Cardiac muscle cell (in vitro differentiated cells and primary cell): ENCODE measurements around the gene CHD9. TPM values are rescaled to one million over a fixed set of nuclear protein-coding genes. Genes with fewer than 3 reads are reported as not detected.

Experiments
- DNase-seq, 2 donors: peaks; one replicate each; pipeline versions ENCODE4 v3.0.0 to v3.0.0-alpha.2; 2010 to 2017; ENCODE audit warnings: low read depth in 1 of 2, low spot score in 1 of 2
- H3K27ac ChIP-seq: fragments of 200-600 bp; sonication (generic); 2 replicates; pipeline ENCODE4 v1.5.1; 2016
- H3K27me3 ChIP-seq: fragments of 200-600 bp; sonication (generic); 2 replicates; pipeline ENCODE4 v1.6.0; 2016; ENCODE audit warnings: control low read depth
- H3K36me3 ChIP-seq: fragments of 200-600 bp; sonication (generic); 2 replicates; pipeline ENCODE4 v1.5.1; 2016; ENCODE audit warnings: control low read depth
- H3K4me1 ChIP-seq: fragments of 200-600 bp; sonication (generic); 2 replicates; pipeline ENCODE4 v1.8.1; 2017; ENCODE audit warnings: low read depth, mild to moderate bottlenecking, mixed run types
- H3K4me3 ChIP-seq: fragments of 200-600 bp; sonication (generic); 2 replicates; pipeline ENCODE4 v1.5.1; 2016; ENCODE audit warnings: mild to moderate bottlenecking
- H3K9me3 ChIP-seq: fragments of 200-600 bp; sonication (generic); 2 replicates; pipeline ENCODE4 v1.5.1; 2017; ENCODE audit warnings: low read depth, mild to moderate bottlenecking, control low read depth
- CTCF ChIP-seq: IDR thresholded peaks from 2 replicates; pipeline ENCODE4 v1.5.1; 2012; ENCODE audit warnings: low read depth, mild to moderate bottlenecking, low read length
- polyA plus RNA-seq: library from polyadenylated mRNA; unstranded; fragments of >200 nt; fragmentation: Nextera tagmentation; extraction: Ambion mirVana; gene quantifications from 2 replicates; pipeline ENCODE4 v1.2.1, GENCODE V29; 2016
- total RNA-seq: library from RNA; depleted of rRNA; stranded (reverse); fragments of >200 nt; gene quantifications from 2 replicates; pipeline ENCODE4 v1.2.3, GENCODE V29; 2016

CHD9 gene
- total and polyA plus RNA-seq, 2 experiments from 2014 or later = 54.8 to 78.9 TPM

- Histone ChIP-seq H3K27me3 (no peaks in the 10 kb centered on the region), H3K9me3 (no peaks in the 10 kb centered on the region), H3K27ac (no peak overlapping the region), H3K4me3 (no peak overlapping the region), H3K4me1 (no peaks in the 10 kb centered on the region), H3K36me3 (no peaks in the 10 kb centered on the region)
- no peak for TF ChIP-seq CTCF
- DNase-seq = no peak
Measured at GRCh38 chr16:53058441-53058840, 3.6 kb downstream of the CHD9 start.

GRCh38 chr16:53058882-53059281, 4.1 kb downstream of the CHD9 start:
- no peak for TF ChIP-seq CTCF

GRCh38 chr16:53059672-53060071, 4.9 kb downstream of the CHD9 start:
- no peak overlapping the region for H3K27ac ChIP-seq
- DNase-seq = no peak
- H3K4me1 ChIP-seq = no peaks in the 10 kb centered on the region
- no peaks in the 10 kb centered on the region for H3K27me3 ChIP-seq
- H3K4me3 ChIP-seq = no peak overlapping the region
- no peaks in the 10 kb centered on the region for H3K36me3 ChIP-seq
- H3K9me3 ChIP-seq = no peaks in the 10 kb centered on the region
- no peak for TF ChIP-seq CTCF

More at GRCh38 chr16:53058882-53059281, 4.1 kb downstream of the CHD9 start:
- Histone ChIP-seq H3K27me3 (no peaks in the 10 kb centered on the region), H3K27ac (no peak overlapping the region), H3K9me3 (no peaks in the 10 kb centered on the region), H3K4me3 (no peak overlapping the region), H3K36me3 (no peaks in the 10 kb centered on the region), H3K4me1 (no peaks in the 10 kb centered on the region)
- DNase-seq = no peak

GRCh38 chr16:53061256-53061655, 6.5 kb downstream of the CHD9 start:
- no peak overlapping the region for H3K4me3 ChIP-seq
- no peak for DNase-seq
- no peak overlapping the region for H3K27ac ChIP-seq
- H3K9me3 ChIP-seq = no peaks in the 10 kb centered on the region
- H3K36me3 ChIP-seq = no peaks in the 10 kb centered on the region
- no peaks in the 10 kb centered on the region for H3K27me3 ChIP-seq
- no peak for TF ChIP-seq CTCF
- no peaks in the 10 kb centered on the region for H3K4me1 ChIP-seq

DNA sequence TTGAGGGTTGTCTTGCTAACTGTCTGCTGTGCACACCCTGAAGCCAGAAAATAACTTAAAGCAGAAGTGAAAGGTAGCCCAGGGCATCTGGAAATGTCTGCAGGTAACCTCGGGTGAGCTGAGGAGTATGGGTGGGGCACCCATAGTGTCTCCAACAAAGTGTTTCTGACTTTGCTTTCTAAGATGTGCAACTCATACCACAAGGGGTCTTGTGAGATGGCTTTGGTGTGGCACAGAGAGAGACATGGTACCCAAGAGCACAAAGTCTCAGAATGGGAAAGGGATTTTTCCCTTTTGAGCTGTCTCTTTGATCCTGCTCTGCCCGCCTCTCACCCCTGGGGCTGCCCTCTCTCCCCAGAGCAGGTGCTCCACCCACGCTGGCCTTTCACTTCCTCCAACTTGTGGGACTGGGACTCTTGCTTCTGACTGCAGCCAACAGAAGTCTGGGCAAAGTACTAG, 6.9 kb downstream of the CHD9 start:
- H3K9me3 ChIP-seq = no peaks in the 10 kb centered on the region
- H3K27ac ChIP-seq = no peak overlapping the region
- DNase-seq = no peak
- H3K27me3 ChIP-seq = no peaks in the 10 kb centered on the region
- no peaks in the 10 kb centered on the region for H3K36me3 ChIP-seq
- no peak for TF ChIP-seq CTCF
- H3K4me1 ChIP-seq = no peaks in the 10 kb centered on the region
- H3K4me3 ChIP-seq = no peak overlapping the region
